GM23338 (cell line): ENCODE measurements around the gene SLC6A8. TPM values are rescaled to one million over a fixed set of nuclear protein-coding genes. Genes with fewer than 3 reads are reported as not detected.

Experiments
- ATAC-seq: fragments of 200-7000 bp; cut with Tn5 transposase; 3 replicates; pipeline ENCODE4 v1.9.1; 2020
- DNase-seq: peaks from one replicate; pipeline ENCODE4 v3.0.0-alpha.2; 2015; ENCODE audit warnings: low spot score
- H2AFZ ChIP-seq: fragments of 200-600 bp; sonication (generic); 2 replicates; pipeline ENCODE4 v1.8.0; 2016; ENCODE audit warnings: antibody characterized with exemption, mild to moderate bottlenecking, moderate library complexity
- H3F3A ChIP-seq: fragments of 200-600 bp; sonication (generic); replicated peaks from 2 replicates; pipeline ENCODE4 v1.8.0; 2017; ENCODE audit warnings: antibody characterized with exemption, mixed run types, low read depth
- H3K27ac ChIP-seq: fragments of 200-600 bp; sonication (generic); 2 replicates; pipeline ENCODE4 v1.6.1; 2016; ENCODE audit warnings: low read depth
- H3K27me3 ChIP-seq: fragments of 200-600 bp; sonication (generic); 2 replicates; pipeline ENCODE4 v1.8.0; 2016; ENCODE audit warnings: mild to moderate bottlenecking, mixed run types, moderate library complexity; ENCODE audit not compliant: insufficient read depth
- H3K36me3 ChIP-seq: fragments of 200-600 bp; sonication (generic); 2 replicates; pipeline ENCODE4 v1.8.0; 2016; ENCODE audit warnings: mild to moderate bottlenecking; ENCODE audit not compliant: insufficient read depth
- H3K4me1 ChIP-seq: fragments of 200-600 bp; sonication (generic); 2 replicates; pipeline ENCODE4 v1.8.0; 2016; ENCODE audit warnings: mild to moderate bottlenecking, moderate library complexity; ENCODE audit not compliant: insufficient read depth
- H3K4me2 ChIP-seq: fragments of 200-600 bp; sonication (generic); 2 replicates; pipeline ENCODE4 v1.7.1; 2017; ENCODE audit warnings: mixed run types
- H3K4me3 ChIP-seq: fragments of 200-600 bp; sonication (generic); 2 replicates; pipeline ENCODE4 v1.6.1; 2016; ENCODE audit warnings: mixed run types
- H3K79me2 ChIP-seq: fragments of 200-600 bp; sonication (generic); replicated peaks from 2 replicates; pipeline ENCODE4 v1.8.0; 2017; ENCODE audit warnings: mild to moderate bottlenecking; ENCODE audit not compliant: insufficient read depth
- H3K9me2 ChIP-seq: fragments of 200-600 bp; sonication (generic); 2 replicates; pipeline ENCODE4 v1.8.0; 2017; ENCODE audit not compliant: insufficient read depth
- H4K20me1 ChIP-seq: fragments of 200-600 bp; sonication (generic); replicated peaks from 2 replicates; pipeline ENCODE4 v1.8.0; 2017; ENCODE audit warnings: mild to moderate bottlenecking; ENCODE audit not compliant: insufficient read depth
- H3K27ac Mint-ChIP-seq: 2 replicates; pipeline ENCODE4 v1.8.0; 2020; ENCODE audit warnings: inconsistent platforms, mild to moderate bottlenecking, moderate library complexity, mixed read lengths
- H3K27me3 Mint-ChIP-seq: 3 replicates; pipeline ENCODE4 v1.8.0; 2022; ENCODE audit warnings: low read depth, mild to moderate bottlenecking, moderate library complexity, mixed read lengths, inconsistent platforms; ENCODE audit not compliant: insufficient read depth, poor library complexity
- H3K36me3 Mint-ChIP-seq: 3 replicates; pipeline ENCODE4 v1.8.0; 2021; ENCODE audit warnings: low read depth, mild to moderate bottlenecking, inconsistent platforms, moderate library complexity, mixed read lengths
- H3K4me1 Mint-ChIP-seq: 3 replicates; pipeline ENCODE4 v1.8.0; 2020; ENCODE audit warnings: mild to moderate bottlenecking, inconsistent platforms, mixed read lengths
- H3K4me3 Mint-ChIP-seq: 3 replicates; pipeline ENCODE4 v1.8.0; 2021; ENCODE audit warnings: moderate library complexity, mild to moderate bottlenecking, inconsistent platforms, mixed read lengths
- H3K9me3 Mint-ChIP-seq: 3 replicates; pipeline ENCODE4 v1.8.0; 2020; ENCODE audit warnings: moderate library complexity, mild to moderate bottlenecking, inconsistent platforms, mixed read lengths
- EZH2phosphoT487 ChIP-seq: fragments of 200-600 bp; sonication (generic); IDR thresholded peaks from one replicate; pipeline ENCODE4 v1.8.1; 2018; ENCODE audit warnings: antibody characterized with exemption; ENCODE audit not compliant: unreplicated experiment
- JUNB ChIP-seq: IDR thresholded peaks from one replicate; pipeline ENCODE4 v1.6.1; 2016; ENCODE audit warnings: antibody characterized with exemption; ENCODE audit not compliant: unreplicated experiment
- NANOG ChIP-seq: IDR thresholded peaks from 2 replicates; pipeline ENCODE4 v1.6.1; 2016; ENCODE audit warnings: antibody characterized with exemption, borderline replicate concordance
- POLR2AphosphoS5 ChIP-seq: IDR thresholded peaks from 2 replicates; pipeline ENCODE4 v1.6.1; 2016; ENCODE audit warnings: antibody characterized with exemption, low read depth
- STAT1 ChIP-seq: IDR thresholded peaks from one replicate; pipeline ENCODE4 v1.6.1; 2016; ENCODE audit warnings: antibody characterized with exemption; ENCODE audit not compliant: unreplicated experiment
- ZNF114 ChIP-seq: fragments of 250-450 bp; sonication (Bioruptor Pico); IDR thresholded peaks from 2 replicates; pipeline ENCODE4 v1.5.0; 2020; ENCODE audit warnings: mild to moderate bottlenecking, moderate library complexity
- ZNF331 ChIP-seq: fragments of 250-450 bp; sonication (Bioruptor Pico); IDR thresholded peaks from 2 replicates; pipeline ENCODE4 v1.5.0; 2020; ENCODE audit warnings: low read depth, mild to moderate bottlenecking, moderate library complexity
- polyA plus RNA-seq: library from polyadenylated mRNA; unstranded; fragments of >200 nt; fragmentation: Nextera tagmentation; extraction: Ambion mirVana; gene quantifications from 2 replicates; pipeline ENCODE4 v1.2.1, GENCODE V29; 2016
- total RNA-seq: library from RNA; depleted of rRNA; stranded (reverse); fragments of >200 nt; shearing (Covaris generic); gene quantifications from 2 replicates; pipeline ENCODE4 v1.2.3, GENCODE V29; 2014
- TF ChIP-seq, protein P1 (sequence below): fragments of 250-450 bp; sonication (Bioruptor Pico); IDR thresholded peaks from 2 replicates; pipeline ENCODE4 v1.5.0; 2020; ENCODE audit warnings: mild to moderate bottlenecking, moderate library complexity
- TF ChIP-seq, protein P2 (sequence below): IDR thresholded peaks from one replicate; pipeline ENCODE4 v1.6.1; 2018; ENCODE audit warnings: antibody characterized with exemption; ENCODE audit not compliant: unreplicated experiment

The SLC6A8 gene
- total and polyA plus RNA-seq, 2 experiments from 2014 or later, result 19.5 to 68.6 TPM

DNA sequence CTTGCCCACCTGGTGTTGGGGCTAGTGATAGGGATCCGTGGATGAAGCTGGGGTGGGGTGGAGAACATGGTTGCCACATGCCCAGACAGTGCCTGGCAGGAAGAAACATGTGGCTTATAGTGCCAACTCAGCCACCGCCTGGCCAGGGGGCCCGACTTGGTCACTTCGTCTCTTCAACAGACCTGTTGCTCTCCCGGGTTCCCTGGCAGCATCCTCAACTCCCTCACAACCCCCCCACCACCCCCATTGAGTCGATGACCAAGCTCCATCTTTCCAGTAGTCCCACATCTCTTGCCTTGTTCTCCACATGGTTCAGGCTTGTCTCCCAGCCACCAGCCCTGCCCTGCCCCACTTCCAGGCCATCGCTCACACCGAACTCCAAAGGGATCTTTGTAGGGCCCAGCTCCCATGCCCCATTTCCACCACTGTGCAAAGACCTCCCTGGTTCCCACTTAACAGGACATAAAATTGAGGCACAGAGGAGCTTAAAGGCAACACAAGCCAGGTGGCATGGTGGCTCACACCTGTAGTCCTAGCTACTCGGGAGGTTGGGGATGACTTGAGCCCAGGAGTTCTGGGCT, 21.9 kb upstream of the SLC6A8 start (continued):
- no peak for TF ChIP-seq POLR2AphosphoS5
- TF ChIP-seq, protein P1, sequence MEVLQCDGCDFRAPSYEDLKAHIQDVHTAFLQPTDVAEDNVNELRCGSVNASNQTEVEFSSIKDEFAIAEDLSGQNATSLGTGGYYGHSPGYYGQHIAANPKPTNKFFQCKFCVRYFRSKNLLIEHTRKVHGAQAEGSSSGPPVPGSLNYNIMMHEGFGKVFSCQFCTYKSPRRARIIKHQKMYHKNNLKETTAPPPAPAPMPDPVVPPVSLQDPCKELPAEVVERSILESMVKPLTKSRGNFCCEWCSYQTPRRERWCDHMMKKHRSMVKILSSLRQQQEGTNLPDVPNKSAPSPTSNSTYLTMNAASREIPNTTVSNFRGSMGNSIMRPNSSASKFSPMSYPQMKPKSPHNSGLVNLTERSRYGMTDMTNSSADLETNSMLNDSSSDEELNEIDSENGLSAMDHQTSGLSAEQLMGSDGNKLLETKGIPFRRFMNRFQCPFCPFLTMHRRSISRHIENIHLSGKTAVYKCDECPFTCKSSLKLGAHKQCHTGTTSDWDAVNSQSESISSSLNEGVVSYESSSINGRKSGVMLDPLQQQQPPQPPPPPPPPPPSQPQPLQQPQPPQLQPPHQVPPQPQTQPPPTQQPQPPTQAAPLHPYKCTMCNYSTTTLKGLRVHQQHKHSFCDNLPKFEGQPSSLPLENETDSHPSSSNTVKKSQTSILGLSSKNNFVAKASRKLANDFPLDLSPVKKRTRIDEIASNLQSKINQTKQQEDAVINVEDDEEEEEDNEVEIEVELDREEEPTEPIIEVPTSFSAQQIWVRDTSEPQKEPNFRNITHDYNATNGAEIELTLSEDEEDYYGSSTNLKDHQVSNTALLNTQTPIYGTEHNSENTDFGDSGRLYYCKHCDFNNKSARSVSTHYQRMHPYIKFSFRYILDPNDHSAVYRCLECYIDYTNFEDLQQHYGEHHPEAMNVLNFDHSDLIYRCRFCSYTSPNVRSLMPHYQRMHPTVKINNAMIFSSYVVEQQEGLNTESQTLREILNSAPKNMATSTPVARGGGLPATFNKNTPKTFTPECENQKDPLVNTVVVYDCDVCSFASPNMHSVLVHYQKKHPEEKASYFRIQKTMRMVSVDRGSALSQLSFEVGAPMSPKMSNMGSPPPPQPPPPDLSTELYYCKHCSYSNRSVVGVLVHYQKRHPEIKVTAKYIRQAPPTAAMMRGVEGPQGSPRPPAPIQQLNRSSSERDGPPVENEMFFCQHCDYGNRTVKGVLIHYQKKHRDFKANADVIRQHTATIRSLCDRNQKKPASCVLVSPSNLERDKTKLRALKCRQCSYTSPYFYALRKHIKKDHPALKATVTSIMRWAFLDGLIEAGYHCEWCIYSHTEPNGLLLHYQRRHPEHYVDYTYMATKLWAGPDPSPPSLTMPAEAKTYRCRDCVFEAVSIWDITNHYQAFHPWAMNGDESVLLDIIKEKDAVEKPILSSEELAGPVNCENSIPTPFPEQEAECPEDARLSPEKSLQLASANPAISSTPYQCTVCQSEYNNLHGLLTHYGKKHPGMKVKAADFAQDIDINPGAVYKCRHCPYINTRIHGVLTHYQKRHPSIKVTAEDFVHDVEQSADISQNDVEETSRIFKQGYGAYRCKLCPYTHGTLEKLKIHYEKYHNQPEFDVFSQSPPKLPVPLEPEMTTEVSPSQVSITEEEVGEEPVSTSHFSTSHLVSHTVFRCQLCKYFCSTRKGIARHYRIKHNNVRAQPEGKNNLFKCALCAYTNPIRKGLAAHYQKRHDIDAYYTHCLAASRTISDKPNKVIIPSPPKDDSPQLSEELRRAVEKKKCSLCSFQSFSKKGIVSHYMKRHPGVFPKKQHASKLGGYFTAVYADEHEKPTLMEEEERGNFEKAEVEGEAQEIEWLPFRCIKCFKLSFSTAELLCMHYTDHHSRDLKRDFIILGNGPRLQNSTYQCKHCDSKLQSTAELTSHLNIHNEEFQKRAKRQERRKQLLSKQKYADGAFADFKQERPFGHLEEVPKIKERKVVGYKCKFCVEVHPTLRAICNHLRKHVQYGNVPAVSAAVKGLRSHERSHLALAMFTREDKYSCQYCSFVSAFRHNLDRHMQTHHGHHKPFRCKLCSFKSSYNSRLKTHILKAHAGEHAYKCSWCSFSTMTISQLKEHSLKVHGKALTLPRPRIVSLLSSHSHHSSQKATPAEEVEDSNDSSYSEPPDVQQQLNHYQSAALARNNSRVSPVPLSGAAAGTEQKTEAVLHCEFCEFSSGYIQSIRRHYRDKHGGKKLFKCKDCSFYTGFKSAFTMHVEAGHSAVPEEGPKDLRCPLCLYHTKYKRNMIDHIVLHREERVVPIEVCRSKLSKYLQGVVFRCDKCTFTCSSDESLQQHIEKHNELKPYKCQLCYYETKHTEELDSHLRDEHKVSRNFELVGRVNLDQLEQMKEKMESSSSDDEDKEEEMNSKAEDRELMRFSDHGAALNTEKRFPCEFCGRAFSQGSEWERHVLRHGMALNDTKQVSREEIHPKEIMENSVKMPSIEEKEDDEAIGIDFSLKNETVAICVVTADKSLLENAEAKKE, result no peak
- TF ChIP-seq ZNF114 (CRISPR knock-in tag), result no peak

DNA sequence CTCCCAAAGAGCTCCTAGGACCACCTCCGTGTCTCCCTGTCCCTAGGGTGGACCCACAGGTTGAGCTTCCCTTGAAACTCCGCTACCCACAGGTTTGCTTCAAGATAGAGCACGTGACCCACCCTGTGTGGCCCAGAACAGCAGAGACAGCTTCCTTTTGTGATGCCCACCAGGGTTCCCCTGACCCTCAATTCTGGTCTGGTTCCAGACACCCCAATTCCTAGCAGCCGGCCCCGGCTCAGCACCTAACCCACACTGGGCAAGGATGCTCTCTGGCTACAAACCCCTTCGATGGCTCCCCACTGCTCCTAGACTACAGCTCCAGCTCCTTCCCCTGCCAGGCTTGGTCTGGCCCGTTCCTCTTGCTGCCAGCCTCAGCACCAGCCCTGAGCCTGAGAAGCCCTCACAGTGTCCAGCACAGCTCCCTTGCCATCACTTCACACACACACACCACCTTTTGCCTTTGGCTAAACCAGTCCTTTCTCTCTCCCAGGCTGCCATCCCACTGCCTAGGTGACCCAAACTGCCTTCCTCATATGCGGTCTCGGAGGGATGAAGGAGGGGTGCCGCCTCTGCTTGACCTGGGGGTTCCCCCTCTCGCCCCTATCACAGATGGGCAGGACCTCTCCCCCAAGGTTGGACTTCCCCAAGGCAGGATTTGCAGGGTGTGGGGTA, 20.3 kb upstream of the SLC6A8 start:
- Histone ChIP-seq H2AFZ (no peak overlapping the region), H3K4me2 (no peak overlapping the region), H3K4me1 (no peaks in the 10 kb centered on the region), H3K4me3 (no peak overlapping the region), H3K36me3 (no peaks in the 10 kb centered on the region), H3F3A (no peaks in the 10 kb centered on the region), H3K9me2 (no peaks in the 10 kb centered on the region), H3K27ac (no peak overlapping the region), H3K27me3 (no peaks in the 10 kb centered on the region), H4K20me1 (no peaks in the 10 kb centered on the region), H3K79me2 (no peaks in the 10 kb centered on the region)
- ATAC-seq, result no peak; the same call in 2 of the 3 replicates
- Mint-ChIP-seq H3K27ac (no peak overlapping the region), H3K4me3 (peak overlapping the region; percentile 76), H3K4me1 (peaks cover 2% of the 10 kb centered on the region; the same call in 1 of the 3 replicates), H3K36me3 (no peaks in the 10 kb centered on the region; the same call in 1 of the 3 replicates), H3K9me3 (no peaks in the 10 kb centered on the region), H3K27me3 (peaks cover 3% of the 10 kb centered on the region)
- DNase-seq, result no peak
- TF ChIP-seq STAT1 (no peak), ZNF331 (CRISPR knock-in tag) (no peak), POLR2AphosphoS5 (no peak), EZH2phosphoT487 (no peak), ZNF114 (CRISPR knock-in tag) (no peak), NANOG (no peak), JUNB (no peak)
- TF ChIP-seq, protein P2, sequence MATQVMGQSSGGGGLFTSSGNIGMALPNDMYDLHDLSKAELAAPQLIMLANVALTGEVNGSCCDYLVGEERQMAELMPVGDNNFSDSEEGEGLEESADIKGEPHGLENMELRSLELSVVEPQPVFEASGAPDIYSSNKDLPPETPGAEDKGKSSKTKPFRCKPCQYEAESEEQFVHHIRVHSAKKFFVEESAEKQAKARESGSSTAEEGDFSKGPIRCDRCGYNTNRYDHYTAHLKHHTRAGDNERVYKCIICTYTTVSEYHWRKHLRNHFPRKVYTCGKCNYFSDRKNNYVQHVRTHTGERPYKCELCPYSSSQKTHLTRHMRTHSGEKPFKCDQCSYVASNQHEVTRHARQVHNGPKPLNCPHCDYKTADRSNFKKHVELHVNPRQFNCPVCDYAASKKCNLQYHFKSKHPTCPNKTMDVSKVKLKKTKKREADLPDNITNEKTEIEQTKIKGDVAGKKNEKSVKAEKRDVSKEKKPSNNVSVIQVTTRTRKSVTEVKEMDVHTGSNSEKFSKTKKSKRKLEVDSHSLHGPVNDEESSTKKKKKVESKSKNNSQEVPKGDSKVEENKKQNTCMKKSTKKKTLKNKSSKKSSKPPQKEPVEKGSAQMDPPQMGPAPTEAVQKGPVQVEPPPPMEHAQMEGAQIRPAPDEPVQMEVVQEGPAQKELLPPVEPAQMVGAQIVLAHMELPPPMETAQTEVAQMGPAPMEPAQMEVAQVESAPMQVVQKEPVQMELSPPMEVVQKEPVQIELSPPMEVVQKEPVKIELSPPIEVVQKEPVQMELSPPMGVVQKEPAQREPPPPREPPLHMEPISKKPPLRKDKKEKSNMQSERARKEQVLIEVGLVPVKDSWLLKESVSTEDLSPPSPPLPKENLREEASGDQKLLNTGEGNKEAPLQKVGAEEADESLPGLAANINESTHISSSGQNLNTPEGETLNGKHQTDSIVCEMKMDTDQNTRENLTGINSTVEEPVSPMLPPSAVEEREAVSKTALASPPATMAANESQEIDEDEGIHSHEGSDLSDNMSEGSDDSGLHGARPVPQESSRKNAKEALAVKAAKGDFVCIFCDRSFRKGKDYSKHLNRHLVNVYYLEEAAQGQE, result no peak
